Upper lobe of left lung (tissue), 4 donors: ENCODE measurements around the gene S100A1.

ENCODE experiments used
- POLR2A ChIP-seq, 4 donors: fragments of 450-650 bp; IDR thresholded peaks; one replicate each; pipeline ENCODE4 v1.5.1; 2016 to 2017; ENCODE audit warnings: antibody characterized with exemption in 4 of 4, mild to moderate bottlenecking in 2 of 4
- TF ChIP-seq, protein P1 (sequence below), 6 experiments: fragments of 450-650 bp in 4 of 6; fragments of 200-600 bp in 2 of 6; sonication (generic) in 2 of 6; IDR thresholded peaks; one replicate each; pipeline ENCODE4 v1.5.1; 2016 to 2019; ENCODE audit warnings: antibody characterized with exemption in 6 of 6

DNA sequence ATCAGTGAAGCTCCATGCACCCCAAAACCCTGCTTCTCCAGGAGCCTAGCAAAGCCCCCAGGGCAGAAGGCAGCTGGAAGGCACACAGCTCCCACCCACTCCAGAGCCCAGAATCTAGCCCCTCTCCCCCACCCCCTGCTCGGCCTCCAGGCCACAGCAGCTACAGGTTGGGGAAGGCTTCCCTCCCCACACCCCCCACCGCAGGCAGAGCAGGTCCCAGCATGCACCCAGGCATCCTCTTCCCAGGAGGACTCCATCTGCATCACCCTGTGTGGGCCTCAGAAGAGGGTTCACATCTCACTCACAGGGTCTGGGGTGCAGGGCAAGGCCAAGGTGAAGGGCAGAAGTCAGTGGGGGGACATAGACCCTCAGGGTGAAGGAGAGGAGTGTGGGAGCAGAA lies 12.8 kb upstream of the S100A1 start:
- no peak for TF ChIP-seq POLR2A (IDR thresholded peaks at IDR 0.05)
- TF ChIP-seq, protein P1, sequence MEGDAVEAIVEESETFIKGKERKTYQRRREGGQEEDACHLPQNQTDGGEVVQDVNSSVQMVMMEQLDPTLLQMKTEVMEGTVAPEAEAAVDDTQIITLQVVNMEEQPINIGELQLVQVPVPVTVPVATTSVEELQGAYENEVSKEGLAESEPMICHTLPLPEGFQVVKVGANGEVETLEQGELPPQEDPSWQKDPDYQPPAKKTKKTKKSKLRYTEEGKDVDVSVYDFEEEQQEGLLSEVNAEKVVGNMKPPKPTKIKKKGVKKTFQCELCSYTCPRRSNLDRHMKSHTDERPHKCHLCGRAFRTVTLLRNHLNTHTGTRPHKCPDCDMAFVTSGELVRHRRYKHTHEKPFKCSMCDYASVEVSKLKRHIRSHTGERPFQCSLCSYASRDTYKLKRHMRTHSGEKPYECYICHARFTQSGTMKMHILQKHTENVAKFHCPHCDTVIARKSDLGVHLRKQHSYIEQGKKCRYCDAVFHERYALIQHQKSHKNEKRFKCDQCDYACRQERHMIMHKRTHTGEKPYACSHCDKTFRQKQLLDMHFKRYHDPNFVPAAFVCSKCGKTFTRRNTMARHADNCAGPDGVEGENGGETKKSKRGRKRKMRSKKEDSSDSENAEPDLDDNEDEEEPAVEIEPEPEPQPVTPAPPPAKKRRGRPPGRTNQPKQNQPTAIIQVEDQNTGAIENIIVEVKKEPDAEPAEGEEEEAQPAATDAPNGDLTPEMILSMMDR (IDR thresholded peaks at IDR 0.05): no peak
